ENCODE measurements around the gene NKAIN1. TPM values are rescaled to one million over a fixed set of nuclear protein-coding genes. Genes with fewer than 3 reads are reported as not detected.

The NKAIN1 gene
- polyA plus RNA-seq, 3 donors, result not detected

GRCh38 chr1:31193729-31194128 is 46.0 kb downstream of the NKAIN1 start:
- no peak for TF ChIP-seq CTCF (IDR thresholded peaks at IDR 0.05)

GRCh38 chr1:31191281-31191680 is 48.4 kb downstream of the NKAIN1 start:
- no peaks in the 10 kb centered on the region for H3K4me1 Mint-ChIP-seq
- H3K4me3 Mint-ChIP-seq, result no peak overlapping the region
- TF ChIP-seq CTCF (IDR thresholded peaks at IDR 0.05), result no peak

More at GRCh38 chr1:31193729-31194128, 46.0 kb downstream of the NKAIN1 start:
- no peak overlapping the region for H3K4me3 Mint-ChIP-seq
- Histone ChIP-seq H3K79me2 (ENCODE audit: insufficient read depth, low read length) (no peaks in the 10 kb centered on the region), H4K20me1 (ENCODE audit: insufficient read depth, low read length) (no peaks in the 10 kb centered on the region), H3K36me3 (replicated peaks in 1 of 2; ENCODE audit: control insufficient read depth in 1 of 2, insufficient read depth in 2 of 2, low read length in 2 of 2) (no peaks in the 10 kb centered on the region), H3K27me3 (ENCODE audit: control insufficient read depth in 2 of 2, insufficient read depth in 2 of 2, low read length in 2 of 2) (no peaks in the 10 kb centered on the region), H3K4me3 (replicated peaks in 1 of 3; ENCODE audit: low read depth in 2 of 3, low read length in 3 of 3) (no peak overlapping the region), H3K9ac (ENCODE audit: insufficient read depth, low read length, poor library complexity, severe bottlenecking) (no peak overlapping the region), H3K27ac (ENCODE audit: low read depth in 1 of 2, low read length in 2 of 2) (no peak overlapping the region), H3K4me2 (replicated peaks; ENCODE audit: extremely low read depth, low read length, poor library complexity, severe bottlenecking) (no peak overlapping the region), H3K9me3 (replicated peaks in 1 of 2; ENCODE audit: control insufficient read depth in 1 of 2, insufficient read depth in 1 of 2, low read length in 2 of 2) (no peaks in the 10 kb centered on the region), H3K4me1 (ENCODE audit: control insufficient read depth in 1 of 2, insufficient read depth in 2 of 2, low read length in 2 of 2) (no peaks in the 10 kb centered on the region), H2AFZ (ENCODE audit: insufficient read depth, low read depth, low read length, poor library complexity, severe bottlenecking) (no peak overlapping the region)
- 100% methylated on average over 3 of the region's 5 CpGs for WGBS (ENCODE audit: insufficient coverage)
- H3K27me3 Mint-ChIP-seq (ENCODE audit: low read depth in 3 of 3), result peaks cover 5 to 8% (median 5%) of the 10 kb centered on the region in 3 donors
- no peak for DNase-seq
- H3K36me3 Mint-ChIP-seq, result no peaks in the 10 kb centered on the region
- H3K9me3 Mint-ChIP-seq, result no peaks in the 10 kb centered on the region
- H3K27ac Mint-ChIP-seq, result no peak overlapping the region
- no peaks in the 10 kb centered on the region for H3K4me1 Mint-ChIP-seq
- intact Hi-C loops (cut with micrococcal nuclease), result no loop called here

More at GRCh38 chr1:31191281-31191680, 48.4 kb downstream of the NKAIN1 start:
- no peaks in the 10 kb centered on the region for H3K36me3 Mint-ChIP-seq
- H3K27ac ChIP-seq (ENCODE audit: low read depth in 1 of 2, low read length in 2 of 2), result no peak overlapping the region
- H3K9ac ChIP-seq (ENCODE audit: insufficient read depth, low read length, poor library complexity, severe bottlenecking), result no peak overlapping the region
- DNase-seq, result no peak
- no peak overlapping the region for H2AFZ ChIP-seq (ENCODE audit: insufficient read depth, low read depth, low read length, poor library complexity, severe bottlenecking)
- H3K27me3 ChIP-seq (ENCODE audit: control insufficient read depth in 2 of 2, insufficient read depth in 2 of 2, low read length in 2 of 2), result no peaks in the 10 kb centered on the region
- no CpG with 5 or more reads among the region's 1 CpG for WGBS (ENCODE audit: insufficient coverage)
- no peak overlapping the region for H3K4me2 ChIP-seq (replicated peaks; ENCODE audit: extremely low read depth, low read length, poor library complexity, severe bottlenecking)
- intact Hi-C loops (cut with micrococcal nuclease), result no loop called here
- H3K79me2 ChIP-seq (ENCODE audit: insufficient read depth, low read length), result no peaks in the 10 kb centered on the region
- H3K27ac Mint-ChIP-seq, result no peak overlapping the region
- H4K20me1 ChIP-seq (ENCODE audit: insufficient read depth, low read length), result no peaks in the 10 kb centered on the region
- H3K9me3 Mint-ChIP-seq, result peaks cover 0 to 2% (median 0%) of the 10 kb centered on the region in 7 donors
- no peak overlapping the region for H3K4me3 ChIP-seq (replicated peaks in 1 of 3; ENCODE audit: low read depth in 2 of 3, low read length in 3 of 3)
- H3K36me3 ChIP-seq (replicated peaks in 1 of 2; ENCODE audit: control insufficient read depth in 1 of 2, insufficient read depth in 2 of 2, low read length in 2 of 2), result no peaks in the 10 kb centered on the region
- peaks cover 7 to 10% (median 8%) of the 10 kb centered on the region in 3 donors for H3K27me3 Mint-ChIP-seq (ENCODE audit: low read depth in 3 of 3)
- H3K4me1 ChIP-seq (ENCODE audit: control insufficient read depth in 1 of 2, insufficient read depth in 2 of 2, low read length in 2 of 2), result no peaks in the 10 kb centered on the region
- H3K9me3 ChIP-seq (replicated peaks in 1 of 2; ENCODE audit: control insufficient read depth in 1 of 2, insufficient read depth in 1 of 2, low read length in 2 of 2), result no peaks in the 10 kb centered on the region

Measured in CD14-positive monocyte (primary cell).